HG02885 (cell line): ENCODE measurements around the gene WWOX.
A peak's percentile ranks its signal among the peaks of the same experiment; 100 is the strongest.
"Not testable (repeated sequence)": the region's sequence is repeated elsewhere in the genome, so short reads cannot be mapped to it uniquely, and the experiment has no call there.

Source experiments
- ATAC-seq: cut with Tn5 transposase; IDR thresholded peaks from one replicate; pipeline ENCODE4 v1.9.1; 2021; ENCODE audit warnings: mild to moderate bottlenecking; ENCODE audit not compliant: unreplicated experiment, poor library complexity

The WWOX gene

DNA sequence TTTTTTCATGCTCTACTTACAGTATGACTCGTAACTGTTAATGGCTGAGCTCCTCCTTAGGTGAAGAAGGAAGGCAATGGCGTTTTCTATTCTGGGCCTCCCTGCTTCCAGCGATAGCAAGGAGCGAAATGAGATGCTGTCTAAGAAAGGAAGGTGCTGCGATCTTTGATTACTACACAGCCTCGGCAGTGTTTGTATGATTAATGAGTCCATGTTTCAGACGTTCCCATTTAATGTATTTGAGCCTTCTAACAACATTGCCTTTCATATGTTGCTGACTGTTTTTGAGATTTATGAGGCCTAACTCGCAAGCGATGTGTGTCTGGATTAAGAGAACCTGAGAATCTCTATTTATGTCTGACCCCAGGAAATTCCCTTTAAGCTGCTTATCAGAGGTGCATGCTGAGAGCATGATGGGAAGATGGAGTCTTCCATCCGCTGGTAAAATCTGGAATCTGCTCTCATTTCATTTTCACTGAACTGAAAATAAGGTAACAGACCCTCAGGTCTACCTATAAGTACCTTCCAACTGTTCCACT, 403.4 kb downstream of the WWOX start:
- no peak for ATAC-seq

DNA sequence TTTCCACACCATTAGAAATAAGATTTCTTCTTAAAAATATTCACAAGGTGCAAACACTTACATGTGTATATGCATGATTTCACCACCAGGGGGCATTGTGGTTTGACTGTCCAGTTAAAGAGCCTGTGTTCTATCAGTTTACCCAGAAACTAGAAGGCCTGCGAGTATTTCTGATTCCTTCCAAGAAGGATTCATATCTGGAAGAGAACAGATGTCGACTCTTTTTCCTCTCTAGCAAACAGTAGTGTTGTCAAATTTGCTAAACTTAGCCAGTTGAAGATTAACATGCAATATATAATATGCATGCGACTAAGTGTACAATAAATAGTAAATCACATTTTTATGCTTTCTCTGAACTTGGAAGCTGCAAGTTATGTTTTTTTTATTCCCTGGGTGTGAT, 404.1 kb downstream of the WWOX start:
- no peak for ATAC-seq

DNA sequence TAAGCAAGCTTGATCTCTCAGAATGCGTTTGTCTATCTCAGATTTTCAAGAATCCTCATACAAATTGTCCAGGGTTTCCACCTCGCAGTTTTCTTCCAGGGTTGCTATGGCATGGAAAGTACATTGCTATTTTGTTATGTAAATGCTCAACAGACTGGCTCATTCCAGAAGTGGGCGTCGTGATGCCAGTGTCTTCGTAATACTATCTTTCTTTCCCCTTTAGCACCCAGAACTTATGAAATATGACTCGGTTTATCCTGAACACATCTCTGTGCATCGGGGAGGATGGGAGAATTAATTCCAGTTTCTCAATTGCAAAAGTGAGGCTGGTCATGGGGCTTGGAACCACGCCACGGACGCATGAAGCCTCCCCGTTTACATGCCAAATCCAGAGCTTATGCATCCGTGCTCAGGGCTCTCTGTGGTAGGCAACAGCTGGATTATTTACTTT, 405.0 kb downstream of the WWOX start:
- no peak for ATAC-seq

DNA sequence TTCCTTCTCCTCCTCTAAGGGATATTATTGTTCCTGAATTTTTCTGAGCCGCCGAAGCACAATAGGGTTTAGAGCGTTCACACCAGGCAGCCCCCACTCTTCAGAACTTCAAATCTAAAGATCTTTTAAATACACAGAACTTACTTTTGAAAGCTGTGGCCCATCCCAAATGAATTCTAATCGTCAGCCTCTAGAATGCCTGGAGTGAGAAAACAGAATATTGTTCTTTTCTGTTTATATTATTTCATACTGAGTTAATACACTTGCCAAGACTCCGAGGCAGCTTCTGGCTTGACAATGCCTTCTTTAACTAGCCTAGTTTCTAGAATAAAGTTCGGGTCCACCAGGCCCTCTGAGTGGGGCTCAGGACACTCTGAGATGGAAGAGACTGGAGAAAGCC, 405.6 kb downstream of the WWOX start:
- no peak for ATAC-seq

DNA sequence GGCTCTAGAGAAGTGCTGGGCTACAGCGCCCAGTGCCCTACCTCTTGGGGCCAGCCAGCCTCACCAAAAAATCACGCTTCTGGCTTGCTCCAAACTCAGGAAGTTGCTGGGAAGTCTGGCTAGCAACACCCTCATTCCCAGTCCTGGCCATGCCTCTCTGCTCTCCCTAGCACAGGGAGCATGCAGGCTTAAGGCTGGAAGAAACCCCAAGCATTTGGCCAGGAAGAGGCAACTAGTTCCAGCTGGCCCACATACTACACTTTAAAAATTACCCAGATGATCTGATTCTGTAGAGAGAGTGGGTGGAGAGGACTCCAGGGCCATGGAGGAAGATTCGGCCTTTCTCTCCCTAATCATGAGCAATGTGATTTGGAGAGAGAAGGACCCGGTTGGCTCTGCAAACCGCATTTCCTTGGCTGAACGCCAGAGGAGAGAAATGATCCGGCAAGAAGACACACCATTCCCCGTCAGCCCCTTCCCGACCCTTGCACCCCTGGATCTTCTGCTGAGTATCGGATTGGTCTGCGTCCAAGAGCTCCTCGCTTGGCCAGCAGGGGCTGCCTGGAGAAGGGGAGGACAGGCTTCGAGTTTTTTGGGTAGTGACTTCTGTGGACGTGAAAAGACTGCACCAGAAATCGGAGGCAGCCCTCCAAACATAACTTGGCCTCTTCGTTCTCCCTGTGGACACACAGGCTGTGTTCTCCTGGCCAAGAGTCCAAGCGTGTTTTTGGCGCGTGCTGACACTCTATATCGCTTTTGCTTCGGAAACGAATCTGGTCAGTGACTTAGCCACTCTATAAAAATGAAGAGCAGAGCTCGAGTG, 406.3 kb downstream of the WWOX start:
- no peak for ATAC-seq

DNA sequence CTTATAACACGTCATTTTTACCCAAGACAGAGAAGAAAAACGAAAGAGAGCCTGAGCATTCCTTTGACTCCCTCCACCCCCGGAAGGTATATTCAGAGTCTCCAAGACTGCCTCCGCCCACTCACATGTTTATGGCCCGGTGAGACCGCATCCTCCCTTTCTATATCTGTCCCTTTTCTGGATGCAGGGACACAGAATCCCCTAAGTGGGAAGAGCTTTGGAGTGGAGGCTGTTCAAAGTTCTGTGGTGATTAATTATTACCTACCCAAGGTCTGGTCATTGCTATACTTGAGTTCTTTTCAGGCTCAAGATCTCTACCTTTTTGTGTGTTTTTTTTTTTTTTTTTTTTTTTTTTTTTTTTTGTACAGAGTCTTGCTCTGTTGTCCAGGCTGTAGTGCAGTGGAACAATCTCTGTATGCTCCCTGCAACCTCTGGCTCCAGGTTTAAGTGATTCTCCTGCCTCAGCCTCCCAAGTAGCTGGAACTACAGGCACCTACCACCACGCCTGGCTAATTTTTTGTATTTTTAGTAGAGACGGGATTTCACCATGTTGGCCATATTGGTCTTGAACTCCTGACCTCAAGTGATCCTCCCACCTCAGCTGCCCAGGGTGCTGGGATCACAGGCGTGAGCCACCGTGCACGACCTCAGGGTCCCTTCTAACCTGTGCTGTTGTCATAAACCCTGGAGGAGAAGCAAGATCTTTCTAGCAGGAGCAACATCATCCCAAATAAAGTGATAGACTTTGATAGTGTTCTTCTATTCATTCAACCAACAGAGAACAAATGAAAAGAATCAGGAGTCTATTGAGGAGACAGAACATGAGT, 407.1 kb downstream of the WWOX start:
- ATAC-seq, result no peak

DNA sequence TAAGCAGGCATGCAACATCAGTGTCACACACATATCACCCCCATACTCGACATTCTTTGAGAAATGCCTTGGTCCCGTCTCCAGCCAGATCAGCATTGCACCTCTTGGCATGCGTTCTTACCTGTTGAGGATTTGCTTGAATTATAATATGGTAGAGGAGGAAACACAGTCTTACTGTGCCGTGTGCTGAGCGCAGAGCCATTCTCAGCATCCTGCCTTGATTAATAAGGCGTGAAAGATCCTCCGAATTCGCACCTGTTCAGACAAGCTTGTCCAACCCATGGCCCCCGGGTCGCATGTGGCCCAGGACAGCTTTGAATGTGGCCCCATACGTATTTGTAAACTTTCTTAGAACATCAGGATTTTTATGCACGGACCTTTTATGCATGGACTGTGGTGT, 408.1 kb downstream of the WWOX start:
- ATAC-seq, result no peak

DNA sequence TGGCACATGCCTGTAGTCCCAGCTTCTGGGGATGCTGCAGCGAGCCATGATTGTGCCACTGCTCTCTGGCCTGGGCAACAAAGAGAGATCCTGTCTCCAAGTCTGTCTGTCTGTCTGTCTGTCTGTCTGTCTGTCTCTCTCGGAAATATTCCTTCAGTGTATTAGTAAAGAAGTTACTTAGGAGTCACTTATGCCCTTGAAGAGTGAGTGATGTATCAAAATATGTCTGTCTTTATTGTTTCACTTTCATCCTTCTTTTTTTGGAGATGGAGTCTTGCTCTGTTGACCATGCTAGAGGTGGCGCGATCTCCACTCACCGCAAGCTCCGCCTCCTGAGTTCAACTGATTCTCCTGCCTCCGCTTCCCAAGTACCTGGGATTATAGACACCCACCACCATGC, 410.5 kb downstream of the WWOX start:
- ATAC-seq, result peak; percentile 68

DNA sequence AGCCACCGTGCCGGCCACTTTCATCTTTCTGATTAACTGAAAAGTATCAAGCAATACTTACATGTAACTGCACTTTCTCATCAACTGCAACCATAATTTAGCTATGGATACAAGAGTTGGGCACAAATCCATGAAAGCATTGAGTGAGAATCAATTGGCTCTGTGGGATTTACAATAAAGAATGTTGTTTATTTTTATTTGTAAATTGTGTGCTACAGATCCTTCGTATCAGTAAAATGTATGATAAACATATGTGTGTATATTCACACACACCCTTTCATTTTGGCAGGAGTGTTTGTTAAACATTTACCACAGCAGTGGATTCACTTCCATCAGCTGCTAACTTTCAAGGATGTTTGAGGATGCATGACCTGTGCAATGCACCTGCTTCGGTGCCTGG, 411.0 kb downstream of the WWOX start:
- ATAC-seq, result no peak

DNA sequence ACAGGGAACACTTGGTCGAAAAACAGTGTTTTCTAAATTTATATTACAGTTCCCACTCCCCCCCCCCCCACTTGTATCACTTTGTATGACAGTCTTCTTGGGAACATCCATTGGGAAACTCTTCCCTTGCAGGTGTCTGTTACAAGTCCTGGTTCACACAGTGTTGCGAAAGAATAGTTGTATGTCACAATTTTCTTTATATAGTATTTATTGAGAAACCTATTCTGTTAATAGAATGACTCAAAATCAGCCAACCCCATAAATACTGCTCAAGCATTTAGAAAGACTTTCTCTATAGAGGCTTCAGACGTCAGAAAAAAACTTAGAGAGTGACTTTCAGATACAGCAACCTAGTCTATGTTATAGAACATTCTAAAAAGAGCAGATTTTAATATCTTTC, 414.4 kb downstream of the WWOX start:
- ATAC-seq, result no peak

DNA sequence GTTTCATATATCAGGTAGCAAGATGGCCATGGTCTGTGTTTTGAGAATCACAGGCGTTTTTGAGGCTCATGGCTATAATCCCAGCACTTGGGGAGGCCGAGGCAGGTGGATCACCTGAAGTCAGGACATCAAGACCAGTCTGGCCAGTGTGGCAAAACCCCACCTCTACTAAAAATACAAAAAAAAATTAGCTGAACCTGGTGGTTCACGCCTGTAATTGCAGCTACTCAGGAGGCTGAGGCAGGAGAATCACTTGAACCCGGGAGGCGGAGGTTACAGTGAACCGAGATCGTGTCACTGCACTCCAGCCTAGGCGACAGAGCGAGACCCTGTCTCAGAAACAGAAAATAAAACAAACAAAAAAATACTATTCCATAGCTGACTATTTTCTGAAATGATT, 415.4 kb downstream of the WWOX start:
- not testable (repeated sequence) for ATAC-seq

DNA sequence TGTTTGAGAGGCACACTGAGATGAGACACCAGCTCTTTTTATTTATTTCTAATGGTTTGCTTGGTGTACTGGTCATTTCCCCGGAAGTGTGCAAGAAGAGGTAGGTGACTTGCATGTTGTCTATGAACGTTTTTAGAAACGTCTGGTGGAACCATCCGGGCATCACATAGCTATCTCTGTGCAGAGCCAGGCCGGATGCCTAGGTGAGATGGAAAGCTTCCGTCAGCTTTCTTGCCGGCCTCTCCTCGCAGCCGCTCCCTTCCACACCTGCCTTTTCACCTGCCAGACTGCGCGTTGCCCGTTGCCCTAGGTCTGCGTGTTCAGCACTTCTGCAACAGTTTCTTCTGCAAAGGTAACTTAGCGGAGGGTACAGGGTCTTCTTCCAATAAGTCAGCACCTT, 416.0 kb downstream of the WWOX start:
- ATAC-seq, result no peak

DNA sequence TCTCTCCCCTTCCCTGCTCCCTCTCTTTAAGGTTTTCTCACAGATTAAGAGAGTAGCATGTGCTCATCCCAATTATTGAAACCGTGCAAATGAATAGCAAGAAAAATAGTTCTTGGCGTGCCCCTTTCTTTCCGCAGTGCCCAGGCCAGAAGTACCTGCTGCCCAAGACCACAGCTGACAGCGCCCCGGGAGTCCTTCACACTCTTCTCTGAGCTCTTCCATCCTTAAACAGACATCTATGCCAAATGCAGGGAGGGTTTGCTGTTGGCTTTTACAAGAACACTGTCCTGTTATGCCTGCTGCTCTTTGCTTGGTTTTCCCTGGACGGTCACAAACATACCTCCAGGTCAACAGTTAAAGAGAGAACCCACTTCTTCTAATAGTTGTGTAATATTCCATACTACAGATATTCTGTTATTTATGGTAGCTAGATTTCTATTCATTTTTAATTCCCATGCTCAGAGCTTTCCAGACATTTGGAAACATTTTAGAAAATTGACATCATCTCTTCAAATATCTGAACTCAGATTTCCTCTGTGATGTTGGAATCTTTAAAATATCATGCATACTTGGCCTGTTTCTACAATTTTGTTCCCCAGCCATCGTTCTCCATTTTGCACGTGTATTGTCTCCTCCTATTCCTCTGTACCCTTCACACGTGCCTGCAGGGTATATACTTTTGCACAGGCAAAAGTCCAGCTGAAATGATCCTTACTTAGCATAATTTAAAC, 416.7 kb downstream of the WWOX start:
- ATAC-seq, result no peak

DNA sequence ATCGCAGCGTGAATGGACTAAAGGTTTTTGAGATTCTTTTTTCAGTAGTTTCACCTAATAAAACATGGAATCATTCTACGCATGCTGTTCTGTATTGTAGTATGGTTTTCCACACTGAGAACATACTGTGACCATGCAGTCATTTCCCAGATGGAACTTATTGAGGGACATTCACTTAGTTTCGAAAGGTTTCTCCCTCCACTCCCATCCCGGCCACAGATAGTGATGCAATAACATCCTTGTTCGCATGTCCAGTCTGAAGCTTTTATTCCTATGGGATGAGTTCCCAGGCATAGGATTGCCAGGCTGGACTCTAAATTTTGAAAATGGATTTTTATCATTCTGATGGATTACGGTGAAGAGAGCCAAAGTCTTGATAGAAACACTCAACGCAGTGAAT, 420.4 kb downstream of the WWOX start:
- ATAC-seq, result no peak

DNA sequence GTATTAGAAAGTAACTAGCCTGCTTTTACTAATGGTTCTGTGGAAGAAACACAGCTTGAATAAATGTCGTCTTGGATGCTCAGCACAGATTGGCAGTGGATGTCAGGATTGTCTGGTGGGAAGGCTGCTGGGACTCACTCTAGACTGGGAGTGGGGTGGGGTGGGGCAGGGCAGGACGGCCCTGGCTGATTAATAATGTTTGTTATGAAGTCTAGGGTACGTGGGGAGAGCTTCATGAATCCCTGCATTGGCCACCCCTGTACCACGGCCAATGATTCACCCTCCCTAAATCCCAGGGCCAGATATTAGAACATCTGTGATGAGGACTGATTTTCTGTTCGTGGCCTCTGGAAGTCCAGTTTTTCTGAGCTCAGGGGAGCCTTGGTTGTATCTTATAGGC, 421.0 kb downstream of the WWOX start:
- no peak for ATAC-seq

DNA sequence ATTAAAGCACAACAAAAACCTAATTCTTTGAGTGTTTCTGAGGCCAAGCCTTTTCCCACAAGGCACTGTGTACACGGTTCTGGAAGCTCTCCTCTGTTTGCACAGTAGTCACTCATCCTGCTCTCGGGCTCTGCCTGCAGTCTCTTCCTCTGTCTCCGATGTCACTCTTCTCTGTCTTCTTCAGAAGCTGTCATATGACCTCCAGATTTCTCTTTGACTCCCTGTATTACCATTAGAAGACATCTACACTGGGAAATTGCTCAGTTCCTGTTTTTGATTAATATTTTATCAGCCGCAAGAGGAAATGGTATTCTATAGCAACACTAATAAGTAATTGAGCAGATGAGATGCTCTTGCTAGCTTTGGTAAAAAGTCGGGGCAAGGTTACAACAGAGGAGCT, 422.9 kb downstream of the WWOX start:
- no peak for ATAC-seq

DNA sequence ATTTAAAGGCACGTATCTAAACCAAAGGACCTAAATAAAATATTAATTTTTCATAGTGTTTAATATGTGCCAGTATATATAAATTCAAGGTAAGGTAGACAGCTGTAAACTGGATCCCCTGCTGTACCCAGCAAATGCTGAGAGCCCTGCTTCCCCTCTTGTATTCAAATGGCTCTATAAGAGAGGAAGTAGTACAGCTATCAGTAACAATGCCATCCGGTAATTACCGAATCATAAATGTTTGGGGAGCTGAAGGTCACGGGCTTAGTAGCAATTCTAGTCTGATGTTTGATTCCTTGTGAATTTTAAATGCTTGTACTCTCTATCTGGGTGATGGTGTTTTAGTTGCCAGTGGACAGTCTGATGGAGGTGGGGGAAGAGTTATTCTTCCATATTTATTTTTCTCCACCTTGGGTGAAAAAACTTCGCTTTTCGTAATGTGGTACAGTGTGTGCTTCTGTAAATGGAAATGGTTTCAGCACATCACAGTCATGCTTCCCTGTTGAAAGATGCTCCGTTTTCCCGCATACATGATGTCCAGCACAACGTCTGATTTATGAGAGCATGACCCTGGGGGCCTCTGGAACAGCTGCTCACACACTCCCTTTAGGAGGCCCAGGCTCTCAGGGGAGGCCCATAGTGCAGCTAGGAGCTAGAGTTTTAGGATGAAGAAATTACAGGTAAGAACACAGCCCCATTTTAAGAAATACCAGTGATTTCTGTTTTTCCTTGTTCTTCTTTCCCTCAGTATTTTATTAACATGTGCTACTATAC, 423.9 kb downstream of the WWOX start:
- ATAC-seq, result no peak

DNA sequence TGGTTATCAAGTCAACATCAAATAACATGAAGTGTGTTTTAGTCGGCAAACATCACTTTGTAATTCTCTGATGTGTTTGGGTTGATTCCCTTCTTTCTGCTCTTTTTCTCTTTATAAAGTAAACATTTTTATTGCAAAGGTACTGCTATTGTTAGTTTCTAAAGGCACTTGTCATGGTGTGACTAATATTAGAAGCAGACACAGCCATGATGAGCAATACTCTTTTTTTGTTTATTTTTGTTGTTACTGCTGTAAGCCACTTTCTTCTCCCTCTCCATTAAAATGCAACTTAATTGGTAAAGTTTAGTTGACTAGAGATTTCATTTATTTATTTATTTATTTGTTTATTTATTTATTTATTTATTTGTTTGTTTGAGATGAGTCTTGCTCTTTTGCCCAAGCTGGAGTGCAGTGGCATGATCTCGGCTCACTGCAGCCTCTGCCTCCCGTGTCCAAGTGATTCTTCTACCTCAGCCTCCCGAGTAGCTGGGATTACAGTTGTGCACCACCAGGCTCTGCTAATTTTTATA, 424.7 kb downstream of the WWOX start:
- ATAC-seq, result no peak

DNA sequence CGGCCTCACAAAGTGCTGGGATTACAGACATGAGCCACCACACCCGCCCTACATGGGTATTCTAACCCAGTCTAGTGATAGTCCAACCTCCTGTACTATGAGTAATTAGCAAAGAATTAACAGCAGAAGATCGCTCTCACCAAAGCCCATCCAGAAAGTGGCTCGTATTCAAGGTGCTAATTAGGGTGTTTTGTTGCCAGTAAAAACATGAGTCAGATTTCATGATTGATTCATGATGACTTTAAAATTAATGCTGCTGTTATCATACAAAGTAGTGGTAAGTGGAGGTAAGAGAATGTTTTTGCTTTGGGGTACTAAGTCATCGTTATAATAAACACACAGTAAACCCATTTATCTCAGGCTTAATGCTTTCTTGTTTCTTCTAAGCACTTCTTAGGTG, 428.8 kb downstream of the WWOX start:
- no peak for ATAC-seq

DNA sequence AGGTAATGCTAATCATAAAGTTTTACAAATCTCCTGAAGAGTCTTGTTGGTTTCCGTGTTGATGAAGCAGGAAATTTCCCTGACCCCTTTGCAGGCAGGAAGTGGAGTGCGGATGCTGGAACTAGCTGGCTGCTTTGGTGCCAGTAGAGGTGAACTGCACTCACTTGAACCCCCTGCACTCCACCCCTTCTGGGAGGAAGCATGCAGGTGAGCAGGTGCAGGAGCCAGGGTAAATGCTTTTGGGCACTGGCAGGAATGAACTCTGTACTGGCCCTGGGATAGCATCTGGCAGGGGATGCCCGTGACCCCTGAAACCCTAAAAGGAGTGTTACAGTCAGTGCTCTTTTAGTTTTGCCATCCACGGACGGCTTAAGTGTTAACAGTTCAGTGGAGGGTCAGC, 430.4 kb downstream of the WWOX start:
- ATAC-seq, result no peak
